OCI-LY7 (cell line): Measurements from ENCODE around the gene GLTP. TPM values are rescaled to one million over a fixed set of nuclear protein-coding genes. Genes with fewer than 3 reads are reported as not detected.

Experiments used
- BruUV-seq: library from RNA; stranded (reverse); fragments of 400-500 nt; replicated peaks from 2 replicates; lab custom pipeline; 2021; lab: Mats Ljungman, UMichigan
- CTCF ChIA-PET: fragments of 300-600 bp; sonication (Branson Sonifier 250); formaldehyde crosslinking; loops from one replicate; lab custom pipeline; 2022; ENCODE audit warnings: antibody characterized with exemption; ENCODE audit not compliant: unreplicated experiment; lab: Charles Lee
- POLR2A ChIA-PET: fragments of 300-600 bp; sonication (Branson Sonifier 250); formaldehyde crosslinking; loops from one replicate; lab custom pipeline; 2022; ENCODE audit warnings: antibody characterized with exemption; lab: Charles Lee
- DNase-seq: peaks from one replicate; pipeline ENCODE4 v3.0.0-alpha.2; 2015; ENCODE audit warnings: low spot score
- H2AFZ ChIP-seq: fragments of 200-600 bp; sonication (generic), shearing (Covaris generic); 2 replicates; pipeline ENCODE4 v1.6.1; 2014; ENCODE audit warnings: mild to moderate bottlenecking, antibody characterized with exemption, low read length, moderate library complexity
- H3K27ac ChIP-seq: fragments of 200-600 bp; sonication (generic); 2 replicates; pipeline ENCODE4 v1.5.1; 2014; ENCODE audit warnings: mixed run types, low read depth, mild to moderate bottlenecking, moderate library complexity, low read length, inconsistent platforms; ENCODE audit not compliant: poor library complexity, severe bottlenecking
- H3K36me3 ChIP-seq: fragments of 200-600 bp; sonication (generic); 2 replicates; pipeline ENCODE4 v1.6.1; 2014; ENCODE audit warnings: mild to moderate bottlenecking, antibody characterized with exemption, low read length, moderate library complexity, mixed read lengths; ENCODE audit not compliant: insufficient read depth
- H3K4me1 ChIP-seq: fragments of 200-600 bp; sonication (generic); 2 replicates; pipeline ENCODE4 v1.5.1; 2014; ENCODE audit warnings: mild to moderate bottlenecking, low read length; ENCODE audit not compliant: insufficient read depth, poor library complexity, severe bottlenecking
- H3K4me2 ChIP-seq: fragments of 200-600 bp; sonication (generic); 2 replicates; pipeline ENCODE4 v1.6.1; 2014; ENCODE audit warnings: mild to moderate bottlenecking, low read length
- H3K4me3 ChIP-seq: fragments of 200-600 bp; sonication (generic); 2 replicates; pipeline ENCODE4 v1.5.1; 2014; ENCODE audit warnings: mild to moderate bottlenecking, low read depth, low read length; ENCODE audit not compliant: poor library complexity, severe bottlenecking
- H3K79me2 ChIP-seq: fragments of 200-600 bp; sonication (generic); 2 replicates; pipeline ENCODE4 v1.6.1; 2016; ENCODE audit warnings: low read depth, mild to moderate bottlenecking, low read length, moderate library complexity, mixed read lengths; ENCODE audit not compliant: insufficient read depth
- H3K9me2 ChIP-seq: fragments of 200-600 bp; sonication (generic); 2 replicates; pipeline ENCODE4 v1.6.1; 2016; ENCODE audit warnings: mild to moderate bottlenecking, low read length, mixed read lengths; ENCODE audit not compliant: insufficient read depth
- H3K9me3 ChIP-seq: fragments of 200-600 bp; sonication (generic); 2 replicates; pipeline ENCODE4 v1.6.1; 2014; ENCODE audit warnings: mild to moderate bottlenecking, mixed run types, low read length, mixed read lengths
- H4K20me1 ChIP-seq: fragments of 200-600 bp; sonication (generic); 2 replicates; pipeline ENCODE4 v1.6.1; 2014; ENCODE audit warnings: mild to moderate bottlenecking, antibody characterized with exemption, low read length, moderate library complexity, mixed read lengths; ENCODE audit not compliant: insufficient read depth
- EZH2phosphoT487 ChIP-seq: fragments of 200-600 bp; sonication (generic); IDR thresholded peaks from 2 replicates; pipeline ENCODE4 v1.6.1; 2018; ENCODE audit warnings: low read depth, borderline replicate concordance, mild to moderate bottlenecking, mixed run types, antibody characterized with exemption, low read length, moderate library complexity, mixed read lengths
- intact Hi-C: fragments of 100-400 bp; cut with micrococcal nuclease; formaldehyde crosslinking; loops from one replicate; pipeline ENCODE4 v1.10.0; 2022; ENCODE audit not compliant: unreplicated experiment
- total RNA-seq, 2 experiments: library from RNA; depleted of rRNA in 1 of 2; stranded (reverse); fragments of >200 nt in 1 of 2; shearing (Covaris generic) in 1 of 2; gene quantifications; 2 replicates each; pipeline ENCODE4 v1.2.3, GENCODE V29; 2014 to 2022
- TF ChIP-seq, protein P1 (sequence below): fragments of 200-600 bp; sonication (generic); conservative IDR thresholded peaks from 2 replicates; pipeline ENCODE4 v1.5.1; 2014; ENCODE audit warnings: mild to moderate bottlenecking, antibody characterized with exemption, low read length, moderate library complexity, mixed read lengths

Gene GLTP
- total RNA-seq, 2 experiments from 2014 or later = 24.0 to 27.3 TPM

DNA sequence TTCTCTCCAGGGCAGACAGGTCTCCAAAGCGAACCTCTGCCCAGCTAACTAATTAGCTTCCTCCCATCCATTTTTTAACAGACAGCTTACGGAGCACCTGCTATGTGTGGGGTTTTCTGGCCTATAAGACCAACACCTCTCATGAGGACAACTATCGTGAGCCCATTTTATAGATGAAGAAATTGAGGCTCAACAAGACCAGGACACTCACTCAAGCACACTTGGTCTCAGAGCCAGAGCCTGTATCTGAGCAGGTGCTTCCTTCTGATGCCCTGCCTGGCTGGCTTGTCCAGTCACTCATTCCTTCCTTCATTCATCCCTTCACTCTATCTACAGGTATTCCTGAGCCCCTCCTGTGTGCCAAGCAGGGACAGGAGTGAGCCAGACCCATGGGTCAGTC lies 53.3 kb downstream of the GLTP start:
- Histone ChIP-seq H3K4me2 (no peak overlapping the region), H4K20me1 (no peaks in the 10 kb centered on the region), H3K9me2 (no peaks in the 10 kb centered on the region), H3K36me3 (no peaks in the 10 kb centered on the region), H2AFZ (no peak overlapping the region), H3K27ac (no peak overlapping the region), H3K9me3 (no peaks in the 10 kb centered on the region), H3K79me2 (no peaks in the 10 kb centered on the region), H3K4me1 (no peaks in the 10 kb centered on the region), H3K4me3 (no peak overlapping the region)
- ChIA-PET POLR2A (no interaction called here), CTCF (no interaction called here)
- DNase-seq = no peak
- TF ChIP-seq, protein P1, sequence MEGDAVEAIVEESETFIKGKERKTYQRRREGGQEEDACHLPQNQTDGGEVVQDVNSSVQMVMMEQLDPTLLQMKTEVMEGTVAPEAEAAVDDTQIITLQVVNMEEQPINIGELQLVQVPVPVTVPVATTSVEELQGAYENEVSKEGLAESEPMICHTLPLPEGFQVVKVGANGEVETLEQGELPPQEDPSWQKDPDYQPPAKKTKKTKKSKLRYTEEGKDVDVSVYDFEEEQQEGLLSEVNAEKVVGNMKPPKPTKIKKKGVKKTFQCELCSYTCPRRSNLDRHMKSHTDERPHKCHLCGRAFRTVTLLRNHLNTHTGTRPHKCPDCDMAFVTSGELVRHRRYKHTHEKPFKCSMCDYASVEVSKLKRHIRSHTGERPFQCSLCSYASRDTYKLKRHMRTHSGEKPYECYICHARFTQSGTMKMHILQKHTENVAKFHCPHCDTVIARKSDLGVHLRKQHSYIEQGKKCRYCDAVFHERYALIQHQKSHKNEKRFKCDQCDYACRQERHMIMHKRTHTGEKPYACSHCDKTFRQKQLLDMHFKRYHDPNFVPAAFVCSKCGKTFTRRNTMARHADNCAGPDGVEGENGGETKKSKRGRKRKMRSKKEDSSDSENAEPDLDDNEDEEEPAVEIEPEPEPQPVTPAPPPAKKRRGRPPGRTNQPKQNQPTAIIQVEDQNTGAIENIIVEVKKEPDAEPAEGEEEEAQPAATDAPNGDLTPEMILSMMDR = no peak
- no peak for TF ChIP-seq EZH2phosphoT487
- intact Hi-C loops = no loop called here
- BruUV-seq = no TSS peak

DNA sequence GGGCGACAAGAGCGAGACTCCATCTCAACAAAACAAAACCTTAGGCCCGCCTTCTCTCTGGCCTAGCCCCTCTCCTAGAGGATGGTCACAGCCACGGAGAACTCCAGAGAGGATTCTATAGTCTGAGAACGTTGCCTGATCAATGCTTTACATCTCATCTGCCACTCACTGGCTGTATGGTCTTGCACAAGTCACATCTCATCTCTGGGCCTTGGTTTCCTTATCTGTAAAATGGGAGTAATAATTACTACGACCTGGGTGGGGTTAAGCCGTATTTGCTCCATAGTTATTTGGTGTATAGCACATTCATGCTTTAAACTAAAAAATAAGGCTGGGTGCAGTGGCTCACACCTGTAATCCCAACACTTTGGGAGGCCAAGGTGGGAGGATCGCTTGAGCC lies 55.6 kb downstream of the GLTP start:
- H3K9me2 ChIP-seq = no peaks in the 10 kb centered on the region
- no peaks in the 10 kb centered on the region for H4K20me1 ChIP-seq
- ChIA-PET POLR2A (no interaction called here), CTCF (no interaction called here)
- no peaks in the 10 kb centered on the region for H3K4me1 ChIP-seq
- no peak overlapping the region for H3K4me2 ChIP-seq
- H3K4me3 ChIP-seq = no peak overlapping the region
- no peaks in the 10 kb centered on the region for H3K79me2 ChIP-seq
- no peak for DNase-seq
- H3K9me3 ChIP-seq = no peaks in the 10 kb centered on the region
- H2AFZ ChIP-seq = no peak overlapping the region
- H3K36me3 ChIP-seq = no peaks in the 10 kb centered on the region
- no TSS peak for BruUV-seq
- intact Hi-C loops = no loop called here
- TF ChIP-seq, protein P1 = no peak
- no peak for TF ChIP-seq EZH2phosphoT487
- H3K27ac ChIP-seq = no peak overlapping the region

DNA sequence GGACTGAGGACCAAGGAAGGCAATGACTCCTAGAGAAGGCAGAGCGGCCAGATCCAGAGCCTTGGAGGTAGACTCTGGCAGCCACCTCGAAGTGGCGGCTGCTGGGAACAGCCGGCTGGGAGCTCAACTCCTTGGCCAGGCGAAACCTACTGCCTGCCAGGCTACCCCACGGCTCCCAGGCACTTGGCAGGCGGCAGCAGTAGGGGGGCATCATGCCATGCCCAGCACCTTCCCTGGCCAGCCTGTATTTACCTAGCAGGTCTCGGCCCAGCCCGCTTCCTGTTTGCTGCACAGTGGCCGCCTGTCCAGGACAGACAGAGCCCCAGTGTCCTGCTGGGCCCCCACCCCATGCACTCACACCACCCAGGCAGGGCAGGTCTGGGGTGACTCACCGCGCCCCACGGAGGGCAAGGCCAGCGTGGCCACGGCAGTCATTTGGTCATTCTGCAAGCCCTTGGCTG lies 57.4 kb downstream of the GLTP start:
- Histone ChIP-seq H3K27ac (no peak overlapping the region), H3K9me2 (no peaks in the 10 kb centered on the region), H2AFZ (no peak overlapping the region), H3K4me1 (no peaks in the 10 kb centered on the region), H3K9me3 (no peaks in the 10 kb centered on the region), H4K20me1 (no peaks in the 10 kb centered on the region), H3K36me3 (no peaks in the 10 kb centered on the region), H3K79me2 (no peaks in the 10 kb centered on the region), H3K4me3 (no peak overlapping the region), H3K4me2 (no peak overlapping the region)
- no peak for DNase-seq
- intact Hi-C loops = no loop called here
- ChIA-PET POLR2A (no interaction called here), CTCF (no interaction called here)
- no TSS peak for BruUV-seq
- TF ChIP-seq EZH2phosphoT487 = no peak
- TF ChIP-seq, protein P1 = no peak
